Measurements from ENCODE around the gene CYTH4. TPM values are rescaled to one million over a fixed set of nuclear protein-coding genes. Genes with fewer than 3 reads are reported as not detected.

The CYTH4 gene
- total and polyA plus RNA-seq, 2 of the 13 experiments (the other 11 are each of a cell fraction or from before 2014, with no cell fraction given): not detected

GRCh38 chr22:37284126-37284804 lies 2.0 kb downstream of the CYTH4 start:
- Histone ChIP-seq H3K9me3 (ENCODE audit: low read length) (no peaks in the 10 kb centered on the region), H3K36me3 (replicated peaks in 1 of 2; ENCODE audit: control insufficient read depth in 1 of 2, insufficient read depth in 2 of 2, low read length in 2 of 2) (no peaks in the 10 kb centered on the region), H4K20me1 (ENCODE audit: insufficient read depth, low read length) (no peaks in the 10 kb centered on the region), H3K27ac (ENCODE audit: extremely low read length, insufficient read depth, low read length) (no peak overlapping the region), H3K9ac (ENCODE audit: insufficient read depth, low read depth, low read length) (no peak overlapping the region), H2AFZ (ENCODE audit: low read length) (no peak overlapping the region), H3K4me3 (replicated peaks in 1 of 3; ENCODE audit: insufficient read depth in 1 of 3, low read depth in 2 of 3, low read length in 3 of 3) (no peak overlapping the region), H3K79me2 (ENCODE audit: insufficient read depth, low read length) (no peaks in the 10 kb centered on the region), H3K4me2 (ENCODE audit: low read depth, low read length) (no peak overlapping the region), H3K4me1 (ENCODE audit: insufficient read depth, low read length) (no peaks in the 10 kb centered on the region), H3K27me3 (ENCODE audit: control insufficient read depth in 1 of 2, insufficient read depth in 2 of 2, low read length in 2 of 2) (peaks cover 4 to 27% of the 10 kb centered on the region in 2 experiments; a peak in 4 of 5 replicates)
- no peak for ATAC-seq
- BruUV-seq (replicated peaks): no TSS peak
- FAIRE-seq: no peak
- intact Hi-C loops (cut with micrococcal nuclease; ENCODE audit: unreplicated experiment): no loop called here
- no peak for DNase-seq (ENCODE audit: low spot score)
- CTCF ChIA-PET (ENCODE audit: low intra/inter-chr PET ratio, low total read pairs): no interaction called here
- WGBS (ENCODE audit: low lambda C conversion rate): 13% methylated on average over 4 of the region's 9 CpGs
- in situ Hi-C loops (cut with HindIII; ENCODE audit: extremely low pct_ligation_motif_present, low pct_unique_long_range_greater_than_20kb): no loop called here
- POLR2A ChIA-PET: no interaction called here
- TF ChIP-seq NFE2 (CRISPR knock-in tag; IDR thresholded peaks at IDR 0.05) (no peak), PCBP1 (IDR thresholded peaks at IDR 0.05; ENCODE audit: borderline replicate concordance, low read depth, low read length) (no peak), ZMYM3 (CRISPR knock-in tag; IDR thresholded peaks at IDR 0.05) (no peak), ZNF124 (CRISPR knock-in tag; IDR thresholded peaks at IDR 0.05) (no peak), ZNF781 (CRISPR knock-in tag; IDR thresholded peaks at IDR 0.05; ENCODE audit: borderline replicate concordance, not compliant biosample characterization) (no peak), ADNP (CRISPR knock-in tag; IDR thresholded peaks at IDR 0.05) (no peak), ZFAT (CRISPR knock-in tag; conservative IDR thresholded peaks at IDR 0.05) (no peak), MAF1 (CRISPR knock-in tag; IDR thresholded peaks at IDR 0.05; ENCODE audit: borderline replicate concordance) (no peak), CREM (IDR thresholded peaks at IDR 0.05) (no peak), CREM (CRISPR knock-in tag; IDR thresholded peaks at IDR 0.05) (no peak), SP1 (IDR thresholded peaks at IDR 0.05) (no peak), SP1 (CRISPR knock-in tag; IDR thresholded peaks at IDR 0.05) (no peak), ZNF234 (CRISPR knock-in tag; conservative IDR thresholded peaks at IDR 0.05) (no peak), AHR (CRISPR knock-in tag; IDR thresholded peaks at IDR 0.05) (no peak), MED8 (CRISPR knock-in tag; IDR thresholded peaks at IDR 0.05; ENCODE audit: insufficient replicate concordance) (no peak)
